ENCODE data around the gene SYF2. TPM values are rescaled to one million over a fixed set of nuclear protein-coding genes. Genes with fewer than 3 reads are reported as not detected.

SYF2 gene
- total and polyA plus RNA-seq, 2 of the 13 experiments (the other 11 are each of a cell fraction or from before 2014, with no cell fraction given), result 17.8 to 34.1 TPM

- ChIA-PET CTCF (ENCODE audit: low intra/inter-chr PET ratio, low total read pairs) (no interaction called here), POLR2A (interaction anchor here (1.5 to 5.4 kb wide), 3 partner anchors 9 to 36 kb away, joined by 5 to 48 read pairs (median 10); partner anchors contain the start of gene SYF2)
- H3K27ac ChIP-seq (ENCODE audit: extremely low read length, insufficient read depth, low read length), result peak overlapping the region; percentile 56
- no peaks in the 10 kb centered on the region for H4K20me1 ChIP-seq (ENCODE audit: insufficient read depth, low read length)
- no peak for DNase-seq (ENCODE audit: low spot score)
- FAIRE-seq, result no peak
- WGBS (ENCODE audit: low lambda C conversion rate), result 77% methylated on average over 7 of the region's 7 CpGs
- ATAC-seq, result no peak; the same call in 2 of the 3 replicates
- intact Hi-C loops (cut with micrococcal nuclease; ENCODE audit: unreplicated experiment) (no loop called here), in situ Hi-C loops (cut with HindIII; ENCODE audit: extremely low pct_ligation_motif_present, low pct_unique_long_range_greater_than_20kb) (no loop called here)
- H3K4me1 ChIP-seq (ENCODE audit: insufficient read depth, low read length), result peaks cover 95% of the 10 kb centered on the region
- H3K36me3 ChIP-seq (replicated peaks in 1 of 2; ENCODE audit: control insufficient read depth in 1 of 2, insufficient read depth in 2 of 2, low read length in 2 of 2), result no peaks in the 10 kb centered on the region
- no peak overlapping the region for H2AFZ ChIP-seq (ENCODE audit: low read length)
- no TSS peak for BruUV-seq (replicated peaks)
- no peaks in the 10 kb centered on the region for H3K9me3 ChIP-seq (ENCODE audit: low read length)
- TF ChIP-seq, protein P1, sequence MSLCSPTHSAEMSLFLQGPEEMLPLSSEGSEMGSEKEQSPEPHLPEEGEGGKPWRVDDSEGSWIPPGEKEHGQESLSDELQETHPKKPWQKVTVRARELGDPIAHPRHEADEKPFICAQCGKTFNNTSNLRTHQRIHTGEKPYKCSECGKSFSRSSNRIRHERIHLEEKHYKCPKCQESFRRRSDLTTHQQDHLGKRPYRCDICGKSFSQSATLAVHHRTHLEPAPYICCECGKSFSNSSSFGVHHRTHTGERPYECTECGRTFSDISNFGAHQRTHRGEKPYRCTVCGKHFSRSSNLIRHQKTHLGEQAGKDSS (CRISPR knock-in tag; IDR thresholded peaks at IDR 0.05; ENCODE audit: borderline replicate concordance, low read depth), result no peak
- TF ChIP-seq ZC3H4 (CRISPR knock-in tag; IDR thresholded peaks at IDR 0.05; ENCODE audit: borderline replicate concordance), result no peak
- TF ChIP-seq TP53 (CRISPR knock-in tag; conservative IDR thresholded peaks at IDR 0.05), result no peak
- TF ChIP-seq NR2C2 (CRISPR knock-in tag; IDR thresholded peaks at IDR 0.05; ENCODE audit: borderline replicate concordance), result no peak
- no peak for TF ChIP-seq ZNF224 (CRISPR knock-in tag; IDR thresholded peaks at IDR 0.05)
- TF ChIP-seq ZNF768 (CRISPR knock-in tag; IDR thresholded peaks at IDR 0.05), result peak; percentile 95
- 0 out of 2 replicates have a peak, but pooled peaks have one; percentile 7 for TF ChIP-seq ZNF430 (CRISPR knock-in tag; IDR thresholded peaks at IDR 0.05)
- H3K27me3 ChIP-seq (ENCODE audit: control insufficient read depth in 1 of 2, insufficient read depth in 2 of 2, low read length in 2 of 2), result no peaks in the 10 kb centered on the region
- H3K4me3 ChIP-seq (replicated peaks in 1 of 3; ENCODE audit: insufficient read depth in 1 of 3, low read depth in 2 of 3, low read length in 3 of 3), result peak overlapping the region in 2 of 3 experiments; percentile 12 to 49; a peak in 3 of 6 replicates
- no peaks in the 10 kb centered on the region for H3K79me2 ChIP-seq (ENCODE audit: insufficient read depth, low read length)
- H3K9ac ChIP-seq (ENCODE audit: insufficient read depth, low read depth, low read length), result no peak overlapping the region
- H3K4me2 ChIP-seq (ENCODE audit: low read depth, low read length), result peak overlapping the region; percentile 80
Measured at GRCh38 chr1:25196830-25197229, 35.5 kb downstream of the SYF2 start.

- Histone ChIP-seq H3K9me3 (ENCODE audit: low read length) (no peaks in the 10 kb centered on the region), H3K4me3 (replicated peaks in 1 of 3; ENCODE audit: insufficient read depth in 1 of 3, low read depth in 2 of 3, low read length in 3 of 3) (no peak overlapping the region), H3K27ac (ENCODE audit: extremely low read length, insufficient read depth, low read length) (no peak overlapping the region), H3K9ac (ENCODE audit: insufficient read depth, low read depth, low read length) (no peak overlapping the region), H3K27me3 (ENCODE audit: control insufficient read depth in 1 of 2, insufficient read depth in 2 of 2, low read length in 2 of 2) (no peaks in the 10 kb centered on the region), H4K20me1 (ENCODE audit: insufficient read depth, low read length) (no peaks in the 10 kb centered on the region), H3K4me2 (ENCODE audit: low read depth, low read length) (no peak overlapping the region), H2AFZ (ENCODE audit: low read length) (no peak overlapping the region), H3K79me2 (ENCODE audit: insufficient read depth, low read length) (no peaks in the 10 kb centered on the region), H3K4me1 (ENCODE audit: insufficient read depth, low read length) (peaks cover 87% of the 10 kb centered on the region), H3K36me3 (replicated peaks in 1 of 2; ENCODE audit: control insufficient read depth in 1 of 2, insufficient read depth in 2 of 2, low read length in 2 of 2) (no peaks in the 10 kb centered on the region)
- ChIA-PET CTCF (ENCODE audit: low intra/inter-chr PET ratio, low total read pairs) (no interaction called here), POLR2A (interaction anchor here (2.0 to 5.4 kb wide), 2 partner anchors 28 kb away, joined by 13 to 48 read pairs; no protein-coding TSS in a partner anchor)
- intact Hi-C loops (cut with micrococcal nuclease; ENCODE audit: unreplicated experiment) (no loop called here), in situ Hi-C loops (cut with HindIII; ENCODE audit: extremely low pct_ligation_motif_present, low pct_unique_long_range_greater_than_20kb) (no loop called here)
- no TSS peak for BruUV-seq (replicated peaks)
- FAIRE-seq (no peak), ATAC-seq (no peak), DNase-seq (ENCODE audit: low spot score) (no peak)
- WGBS (ENCODE audit: low lambda C conversion rate), result 79% methylated on average over 5 of the region's 6 CpGs
- peak; percentile 62; the same call in 1 of the 2 replicates for TF ChIP-seq HNRNPL (IDR thresholded peaks at IDR 0.05; ENCODE audit: low read depth, low read length)
- TF ChIP-seq ZNF501 (CRISPR knock-in tag; IDR thresholded peaks at IDR 0.05), result no peak
- TF ChIP-seq, protein P2, sequence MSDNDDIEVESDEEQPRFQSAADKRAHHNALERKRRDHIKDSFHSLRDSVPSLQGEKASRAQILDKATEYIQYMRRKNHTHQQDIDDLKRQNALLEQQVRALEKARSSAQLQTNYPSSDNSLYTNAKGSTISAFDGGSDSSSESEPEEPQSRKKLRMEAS (IDR thresholded peaks at IDR 0.05), result no peak
- no peak for TF ChIP-seq SIN3B (IDR thresholded peaks at IDR 0.05; ENCODE audit: low read length)
- TF ChIP-seq TMF1 (CRISPR knock-in tag; IDR thresholded peaks at IDR 0.05; ENCODE audit: low read depth), result no peak
- no peak for TF ChIP-seq REL (CRISPR knock-in tag; conservative IDR thresholded peaks at IDR 0.05)
- TF ChIP-seq ZNF44 (CRISPR knock-in tag; IDR thresholded peaks at IDR 0.05), result no peak
- no peak for TF ChIP-seq ZNF274 (CRISPR knock-in tag; IDR thresholded peaks at IDR 0.05)
Measured at GRCh38 chr1:25195835-25196234, 36.5 kb downstream of the SYF2 start.

Data from HepG2 (cell line).